Activated CD4-positive, alpha-beta T cell treated with anti-CD3 and anti-CD28 coated beads, Interleukin-2, Interleukin-6, amounts not matched to agents 100 ng/mL and 50 ng/mL, durations not matched to agents 16 hours and 8 hours (primary cell): ENCODE measurements around the gene FKBP7.
"Not testable (repeated sequence)": the region's sequence is repeated elsewhere in the genome, so short reads cannot be mapped to it uniquely, and the experiment has no call there.

Experiments used
- DNase-seq: peaks from one replicate; pipeline ENCODE4 v3.0.0-alpha.2; 2020

FKBP7 gene

DNA sequence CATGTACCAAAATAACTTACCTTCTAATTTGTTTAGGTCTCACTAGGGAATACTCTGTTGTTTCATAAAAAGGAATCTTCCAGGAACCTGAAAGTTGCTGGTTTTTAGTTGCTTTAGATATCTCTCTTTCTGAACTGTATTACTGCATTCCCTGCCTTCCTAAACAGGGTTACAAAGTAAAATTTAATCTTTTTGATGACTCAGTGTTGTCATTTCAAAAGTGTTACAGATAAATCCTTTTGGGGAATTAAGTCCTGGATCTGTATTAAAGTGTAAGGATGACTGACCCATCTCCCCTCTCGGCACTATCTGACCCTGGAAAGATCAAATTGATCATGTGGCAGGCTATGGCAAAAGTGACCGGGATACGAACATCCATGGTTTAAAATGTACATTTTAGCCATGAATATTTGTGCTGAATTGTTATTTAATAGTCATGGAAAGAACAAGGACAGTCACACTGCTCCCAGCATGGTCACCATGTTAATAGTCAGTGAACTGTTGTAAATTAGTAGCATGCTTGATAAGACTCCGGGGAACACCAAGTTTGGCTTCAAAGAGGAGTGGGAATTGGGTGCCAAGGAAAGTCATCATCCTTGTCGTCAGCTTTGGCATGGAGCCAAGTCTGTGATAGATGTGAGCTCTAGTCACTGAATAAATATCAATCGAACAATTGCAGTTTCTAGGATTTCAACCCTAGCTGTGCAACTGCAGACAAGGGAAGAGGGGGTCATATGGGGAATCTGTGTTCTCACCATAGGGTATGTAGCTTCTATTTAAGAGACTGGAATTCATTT is 6.0 kb upstream of the FKBP7 start:
- no peak for DNase-seq

DNA sequence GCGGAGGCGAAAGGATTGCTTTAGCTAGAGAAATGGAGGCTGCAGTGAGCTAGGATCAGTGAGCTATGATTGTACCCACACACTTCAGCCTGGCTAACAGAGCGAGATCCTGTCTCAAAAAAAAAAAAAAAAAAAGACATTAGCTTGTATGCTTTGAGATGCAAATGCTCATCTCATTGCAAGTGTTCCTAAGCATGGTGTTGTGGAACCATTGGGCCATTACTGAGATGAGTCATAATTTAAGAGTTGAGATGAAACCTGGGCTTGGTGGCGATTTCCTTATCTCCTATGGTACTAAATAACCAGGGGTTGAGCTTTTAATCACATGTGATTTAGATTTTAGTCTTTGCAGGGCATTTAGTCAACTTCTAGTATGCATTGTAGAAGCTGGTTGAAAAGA is 4.0 kb upstream of the FKBP7 start:
- DNase-seq: peak; percentile 51

DNA sequence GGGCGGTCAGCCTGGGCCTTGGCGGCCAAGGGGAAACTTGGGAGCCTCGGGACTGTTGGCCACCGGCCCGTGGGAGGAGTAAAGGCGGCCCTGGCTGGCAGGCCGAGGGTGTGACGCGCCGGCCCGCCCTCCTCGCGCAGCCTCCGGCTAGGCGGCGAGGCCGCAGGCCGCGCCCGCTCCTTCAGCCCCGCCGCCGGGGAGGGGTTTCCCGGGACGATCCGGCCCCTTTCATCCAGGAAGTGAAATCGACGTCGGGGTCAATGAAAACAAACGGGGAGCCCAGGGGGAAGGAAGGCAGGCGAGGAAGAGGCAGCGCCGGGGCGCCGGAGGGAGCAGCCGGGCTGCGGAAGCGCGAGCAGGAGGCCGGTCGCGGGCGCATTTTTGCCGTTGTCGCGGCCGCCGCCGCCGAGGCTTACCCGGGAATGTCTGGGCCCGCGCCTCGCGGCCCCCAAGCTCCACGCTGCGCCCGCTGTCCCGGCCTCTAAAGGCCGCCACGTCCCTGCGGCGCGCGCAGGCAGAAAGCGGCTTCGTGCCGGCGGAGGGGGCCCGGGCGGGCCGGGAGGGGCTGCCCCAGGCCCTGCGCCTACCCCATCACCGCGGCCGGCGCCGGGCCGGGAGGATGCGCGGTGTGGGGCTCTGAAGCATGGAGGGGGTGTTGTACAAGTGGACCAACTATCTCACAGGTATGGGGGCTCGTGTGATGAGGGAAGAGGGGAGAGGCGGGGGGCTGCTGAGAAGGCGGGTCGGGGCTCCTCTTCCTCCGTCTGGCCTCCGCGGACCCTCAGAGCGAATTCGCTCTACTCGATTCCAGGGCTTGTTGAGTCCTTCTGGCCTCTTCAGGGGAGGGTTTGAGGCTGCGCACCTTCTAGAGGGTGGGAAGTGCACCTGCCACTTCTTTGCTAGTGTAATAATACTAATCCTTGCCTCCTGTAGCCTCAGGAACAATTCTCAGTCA is 2.1 kb upstream of the FKBP7 start, which contains the start of gene PLEKHA3:
Gene PLEKHA3 (plus strand): TSS at position 231 of the 955 bp plus-strand sequence. CDS start 413 bp downstream, at position 644.
- DNase-seq: peak; percentile 90

DNA sequence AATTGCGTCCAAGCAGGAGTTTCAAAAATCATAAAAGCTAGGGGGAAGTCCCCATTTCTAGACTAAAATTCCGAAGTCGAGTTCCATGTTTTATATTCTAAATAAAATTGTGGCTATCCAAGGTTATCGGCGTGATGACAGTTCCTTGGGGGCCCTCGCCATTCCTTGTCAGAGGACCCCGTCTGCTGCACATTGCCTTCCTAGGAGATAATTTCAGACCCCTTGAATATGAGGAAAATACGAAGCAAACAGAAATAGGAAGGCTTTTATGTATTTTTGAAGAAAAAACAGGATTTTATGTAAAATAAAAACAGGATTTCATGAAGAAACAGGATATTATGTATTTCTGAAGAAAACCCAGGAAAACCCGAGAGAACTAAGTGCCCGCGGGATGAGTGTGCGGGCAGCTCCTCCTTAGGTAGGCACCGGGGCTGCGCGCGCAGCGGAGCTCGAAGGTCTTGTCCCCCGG is 1.4 kb upstream of the FKBP7 start:
- no peak for DNase-seq

DNA sequence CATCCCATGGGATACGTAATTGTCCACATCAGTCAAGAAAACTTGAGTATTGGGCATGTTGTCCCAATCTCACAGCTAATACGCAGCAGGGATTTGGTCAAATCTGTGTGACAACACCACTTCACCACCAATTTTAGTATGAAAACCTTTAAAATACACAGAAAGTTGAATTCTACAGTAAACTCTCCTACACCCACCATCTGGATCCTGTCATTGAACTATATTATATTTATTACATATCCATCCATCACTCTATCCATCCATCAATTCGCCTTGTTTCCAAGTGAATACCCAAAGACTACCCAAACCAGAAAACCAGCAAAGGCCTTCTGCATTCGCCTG is 846 bp upstream of the FKBP7 start:
- DNase-seq: no peak

DNA sequence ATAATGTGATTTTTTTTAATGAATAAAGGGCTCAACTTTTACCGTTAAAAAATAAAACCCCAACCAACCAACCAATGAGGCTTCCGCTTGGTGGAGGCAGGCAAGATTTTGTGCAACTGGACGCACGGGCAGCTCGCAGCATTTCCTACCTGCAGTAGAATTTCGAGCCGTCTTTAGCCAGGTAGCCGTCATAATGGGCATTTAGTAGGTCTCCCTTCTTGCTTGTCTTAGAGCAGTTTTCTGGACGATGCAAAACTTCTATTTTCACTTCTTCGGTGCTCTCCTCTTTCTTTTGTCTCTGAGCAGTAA is 316 bp downstream of the FKBP7 start:
- DNase-seq: peak; percentile 29

DNA sequence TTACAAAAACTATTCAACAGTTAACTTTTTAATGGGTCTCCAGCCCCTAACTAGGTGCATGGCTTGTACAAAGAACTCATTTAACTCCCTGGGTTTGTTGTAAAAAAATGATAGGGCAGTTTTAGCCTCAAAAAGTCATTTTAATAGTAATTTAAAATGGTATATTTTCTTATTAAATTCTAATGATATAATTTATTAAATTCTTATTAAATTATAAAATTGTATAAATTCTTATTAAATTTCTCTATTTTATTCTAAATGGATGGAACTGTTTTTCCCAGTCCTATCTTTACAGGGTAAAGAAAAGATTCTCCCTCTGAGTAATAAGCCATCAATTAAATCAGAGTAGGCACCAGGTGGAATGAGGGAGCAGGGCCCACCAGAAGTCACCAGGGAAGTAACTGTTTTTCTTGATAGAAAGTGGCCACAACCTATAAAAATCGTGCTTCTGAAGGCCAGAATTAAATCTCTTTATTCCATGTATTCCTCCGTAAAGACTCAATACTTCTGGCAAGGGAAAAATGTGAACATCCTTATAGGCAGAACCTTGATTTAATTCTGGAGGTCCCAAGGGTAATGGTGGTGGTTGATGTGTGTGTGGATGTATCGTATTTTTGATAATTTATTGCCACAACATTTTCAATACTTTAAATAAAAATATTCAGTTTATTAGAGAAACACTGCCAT is 814 bp downstream of the FKBP7 start:
- DNase-seq: no peak

DNA sequence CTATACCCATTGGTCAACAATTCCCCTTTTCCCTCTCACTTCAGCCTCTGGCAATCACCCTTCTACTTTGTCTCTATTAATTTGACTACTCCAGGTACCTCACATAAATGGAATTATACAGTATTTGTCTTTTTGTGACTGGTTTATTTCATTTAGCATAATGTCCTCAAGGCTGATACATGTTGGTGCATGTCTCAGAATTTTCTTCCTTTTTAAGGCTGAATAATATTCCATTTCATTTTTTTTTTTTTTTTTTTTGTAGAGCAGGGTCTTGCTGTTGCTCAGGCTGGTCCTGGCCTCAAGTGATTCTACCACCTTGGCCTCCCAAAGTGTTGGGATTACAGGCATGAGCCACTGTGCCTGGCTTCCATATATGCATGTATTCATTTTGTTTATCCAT is 1.9 kb downstream of the FKBP7 start:
- no peak for DNase-seq

DNA sequence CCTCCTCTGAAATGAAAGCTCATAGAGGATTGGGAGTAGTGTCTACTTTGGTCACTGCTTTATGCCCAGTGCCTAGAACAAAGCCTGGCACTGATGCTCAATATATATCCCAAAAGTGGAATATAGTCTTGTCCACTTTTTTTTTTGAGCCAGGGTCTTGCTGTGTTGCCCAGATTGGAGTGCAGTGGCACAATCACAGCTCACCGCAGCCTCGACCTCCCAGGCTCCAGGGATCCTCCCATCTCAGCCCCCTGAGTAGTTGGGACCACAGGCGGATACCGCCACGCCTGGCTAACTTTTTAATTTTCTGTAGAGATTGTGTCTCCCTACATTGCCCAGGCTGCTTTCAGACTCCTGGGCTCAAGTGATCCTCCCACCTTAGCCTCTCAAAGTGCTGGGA is 3.8 kb downstream of the FKBP7 start:
- DNase-seq: no peak

DNA sequence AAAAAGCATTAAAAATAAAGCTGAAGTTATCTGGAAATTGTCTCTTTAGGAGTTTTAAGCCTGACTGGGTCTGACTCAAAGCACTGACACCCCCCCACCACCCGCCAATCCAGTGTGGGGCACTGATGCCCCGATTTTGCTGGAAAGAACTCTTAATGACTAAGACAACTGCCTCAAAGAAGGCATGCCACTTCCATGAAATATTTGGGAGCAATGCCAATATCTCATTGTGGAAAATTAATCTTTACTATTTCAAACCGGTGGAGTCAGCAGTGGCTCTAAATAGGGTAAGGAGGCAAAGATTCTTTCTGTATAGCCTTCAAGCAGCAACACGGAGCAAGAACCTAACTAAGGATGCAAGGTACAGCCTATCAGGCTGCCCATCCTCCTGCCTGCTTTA is 4.5 kb downstream of the FKBP7 start:
- no peak for DNase-seq

DNA sequence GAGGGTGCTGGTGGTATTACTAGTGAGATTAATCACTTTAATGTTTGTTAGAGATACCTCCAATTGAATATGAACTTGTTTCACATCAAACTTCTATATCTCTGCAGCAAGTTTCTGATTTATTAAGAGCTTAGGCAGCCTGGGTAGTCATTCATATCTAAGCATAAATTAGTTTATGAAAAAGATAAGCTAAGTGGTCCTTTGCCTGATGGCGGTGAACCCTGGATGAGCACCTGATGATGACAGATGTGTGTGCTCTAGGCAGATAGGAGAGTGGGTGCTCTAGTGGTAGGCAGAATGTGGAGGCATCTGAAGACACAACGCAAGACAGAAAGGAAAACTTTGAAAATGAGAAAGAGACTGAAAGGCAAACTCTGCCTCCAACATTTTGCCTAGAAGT is 5.0 kb downstream of the FKBP7 start:
- DNase-seq: no peak

DNA sequence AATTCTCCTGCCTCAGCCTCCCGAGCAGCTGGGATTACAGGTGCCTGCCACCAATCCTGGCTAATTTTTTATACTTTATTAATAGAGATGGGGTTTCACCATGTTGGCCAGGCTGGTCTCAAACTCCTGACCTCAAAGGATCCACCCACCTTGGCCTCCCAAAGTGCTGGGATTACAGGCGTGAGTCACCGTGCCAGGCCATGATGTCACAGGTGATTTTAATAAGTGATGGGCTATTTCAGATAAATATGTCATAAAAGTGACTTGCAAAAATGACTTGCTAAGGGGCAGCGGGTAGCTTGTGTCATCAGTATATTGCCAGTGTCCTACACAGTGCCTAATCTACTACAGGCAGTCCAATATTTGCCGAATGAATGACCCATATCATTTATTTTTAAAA is 7.1 kb downstream of the FKBP7 start:
- not testable (repeated sequence) for DNase-seq

DNA sequence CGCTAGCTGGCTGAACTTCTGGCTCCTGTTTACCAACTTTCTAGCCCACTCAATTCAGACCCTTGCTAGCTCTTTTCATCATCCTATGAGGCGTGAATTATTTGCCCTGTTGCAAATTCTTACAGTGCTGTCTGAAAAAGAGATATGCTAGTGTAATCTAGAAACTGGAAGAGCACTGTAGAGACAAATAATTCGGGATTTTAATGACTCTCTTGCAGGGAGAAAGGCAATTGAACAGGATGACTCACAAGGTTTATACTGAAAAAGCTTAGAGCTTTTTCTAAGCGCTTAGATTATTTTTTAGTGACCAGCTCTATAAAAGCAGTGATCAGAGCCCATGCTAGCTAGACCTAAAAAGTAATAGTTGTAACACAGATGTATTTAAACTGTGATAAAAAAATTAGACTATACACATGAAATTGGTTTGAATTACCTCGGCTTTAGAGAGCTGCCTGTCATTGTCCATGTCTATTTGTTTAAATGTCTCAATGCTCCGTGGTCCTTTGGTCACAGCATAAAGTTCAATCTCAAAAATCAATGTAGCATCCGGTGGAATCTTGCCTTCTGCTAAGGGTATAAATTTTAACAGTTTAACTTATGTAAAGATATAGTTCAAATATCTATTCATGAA is 9.1 kb downstream of the FKBP7 start:
- no peak for DNase-seq

DNA sequence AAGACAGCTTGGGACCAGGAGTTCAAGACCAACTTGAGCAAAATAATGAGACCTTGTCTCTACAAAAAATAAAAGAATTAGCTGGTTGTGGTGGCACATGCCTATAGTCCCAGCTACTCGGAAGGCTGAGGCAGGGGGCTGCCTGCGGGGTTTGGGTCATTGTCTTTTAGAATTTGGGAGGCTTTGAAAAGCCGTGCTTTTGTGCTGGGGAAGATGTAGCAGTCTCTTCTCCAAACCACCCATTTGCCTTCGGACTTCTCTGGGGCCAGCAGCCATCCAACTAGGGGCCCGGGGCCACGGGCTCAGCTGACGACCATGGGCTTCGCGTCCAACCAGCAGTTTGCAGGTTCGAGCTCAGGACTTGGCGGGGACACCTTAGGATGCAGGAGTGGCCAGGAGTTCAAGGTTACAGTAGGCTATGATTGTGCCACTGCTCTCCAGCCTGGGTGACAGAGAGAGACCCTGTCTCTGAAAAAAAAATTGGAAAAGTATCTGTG is 21.0 kb downstream of the FKBP7 start:
- no peak for DNase-seq

DNA sequence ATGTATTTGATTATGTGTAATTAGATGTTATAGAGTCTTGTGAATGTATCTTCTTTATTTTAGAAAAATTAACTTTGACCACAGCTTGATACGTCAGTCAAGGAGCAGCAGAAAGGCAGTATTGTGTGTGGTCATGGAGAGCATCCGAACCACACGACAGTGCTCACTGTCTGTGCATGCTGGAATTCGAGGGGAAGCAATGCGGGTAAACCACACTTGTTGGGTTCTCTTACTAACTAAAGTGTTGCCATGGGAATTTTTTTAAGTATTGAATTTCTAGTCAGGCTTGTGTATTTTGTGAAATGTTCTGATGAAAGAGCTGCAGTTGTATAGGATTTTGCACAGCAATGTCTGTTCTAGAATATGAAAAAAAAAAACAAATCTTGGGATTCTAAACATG is 22.5 kb downstream of the FKBP7 start:
- no peak for DNase-seq

DNA sequence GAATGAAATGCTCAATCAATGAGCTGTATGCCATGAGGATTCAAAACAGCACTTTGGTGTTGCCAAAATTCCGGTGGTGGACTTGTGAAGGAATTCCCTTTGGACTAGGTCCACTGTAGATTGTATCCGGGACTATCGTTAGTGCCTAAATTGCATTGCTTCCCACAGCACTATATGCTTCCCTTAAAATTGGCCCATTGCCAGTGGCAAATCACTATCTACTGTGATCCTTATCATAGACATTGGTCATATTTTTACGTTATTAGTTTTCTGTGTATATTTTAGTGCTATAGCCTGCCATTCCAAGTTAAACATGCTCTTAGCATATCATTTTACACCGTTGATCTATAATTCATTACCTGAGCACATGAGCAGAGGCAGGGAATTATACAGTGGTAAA is 25.5 kb downstream of the FKBP7 start:
- DNase-seq: no peak

DNA sequence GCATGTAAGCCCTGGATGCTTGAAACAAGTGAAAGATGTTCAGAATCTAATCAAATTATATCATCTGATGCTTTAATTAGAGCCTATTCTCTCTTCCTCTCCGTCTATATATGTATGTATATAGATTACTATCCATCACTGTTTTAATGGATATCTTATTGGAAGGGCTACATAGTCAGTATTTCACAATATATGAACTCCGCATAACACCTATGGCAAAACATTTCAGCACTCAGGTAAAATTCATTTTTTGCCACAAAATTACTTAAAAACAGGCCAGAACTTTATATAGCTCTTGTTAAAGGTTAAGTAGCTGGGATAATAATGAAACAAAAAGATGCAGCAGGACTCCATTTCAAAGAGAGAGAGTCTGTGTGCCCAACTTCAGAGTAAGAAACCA is 26.1 kb downstream of the FKBP7 start:
- DNase-seq: no peak

DNA sequence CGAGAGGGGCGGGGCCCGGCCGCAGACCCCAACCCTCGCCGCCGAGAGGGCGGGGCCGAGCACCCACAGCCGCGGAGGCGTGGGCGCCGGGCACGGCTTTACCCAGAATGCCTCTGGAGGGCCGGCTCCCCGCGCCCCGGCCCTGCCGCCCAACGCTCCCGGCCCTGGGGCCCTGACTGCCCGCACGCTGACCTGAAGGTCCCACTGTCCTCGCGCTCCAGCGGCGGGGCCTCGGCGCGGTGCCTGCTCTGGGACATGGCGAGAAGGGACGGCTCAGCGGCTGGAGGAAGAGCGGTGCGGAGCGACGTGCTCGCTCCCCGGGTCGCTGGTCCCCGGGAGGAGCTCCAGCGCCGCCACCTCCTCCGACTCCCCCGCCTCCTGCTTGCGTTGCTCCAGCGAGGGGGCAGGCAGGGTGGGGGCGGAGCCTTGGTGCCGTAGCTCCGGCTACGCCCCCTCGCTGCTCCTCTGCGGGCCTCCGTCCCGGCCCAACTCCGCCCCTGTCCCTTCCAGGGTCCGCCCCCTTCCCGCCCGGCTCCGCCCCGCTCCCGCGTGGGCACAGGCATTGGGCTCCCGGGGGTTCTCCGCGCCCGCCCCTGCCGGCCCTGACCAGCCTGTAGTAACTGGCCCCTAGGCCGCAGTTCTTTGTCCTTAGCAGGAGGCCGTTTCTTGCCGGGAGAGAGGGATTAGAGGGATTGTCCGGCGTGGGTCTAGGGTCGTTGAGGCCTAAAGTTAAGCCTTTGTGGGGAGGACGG is 27.4 kb downstream of the FKBP7 start, which contains the start of the genes PJVK and PRKRA:
Gene PJVK (plus strand): TSS at position 605 of the 752 bp plus-strand sequence. CDS start 2,032 bp downstream, outside the sequence.
Gene PRKRA (minus strand): TSS at position 402 of the 752 bp plus-strand sequence. CDS start 145 bp downstream, at position 257.
- peak; percentile 98 for DNase-seq

DNA sequence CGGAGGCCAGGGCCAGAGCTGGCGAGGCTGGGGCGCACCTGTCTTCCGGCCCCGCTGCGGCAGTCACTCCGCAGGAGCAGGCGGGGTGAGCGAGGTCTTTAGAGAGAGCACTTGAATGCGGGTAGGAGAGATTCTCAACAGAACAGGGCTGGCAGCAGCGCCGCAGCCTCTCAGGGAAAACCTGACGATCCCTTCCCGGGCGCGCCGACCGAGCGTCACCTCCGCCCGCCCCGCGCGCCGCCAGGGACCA is 28.0 kb downstream of the FKBP7 start:
- DNase-seq: no peak

DNA sequence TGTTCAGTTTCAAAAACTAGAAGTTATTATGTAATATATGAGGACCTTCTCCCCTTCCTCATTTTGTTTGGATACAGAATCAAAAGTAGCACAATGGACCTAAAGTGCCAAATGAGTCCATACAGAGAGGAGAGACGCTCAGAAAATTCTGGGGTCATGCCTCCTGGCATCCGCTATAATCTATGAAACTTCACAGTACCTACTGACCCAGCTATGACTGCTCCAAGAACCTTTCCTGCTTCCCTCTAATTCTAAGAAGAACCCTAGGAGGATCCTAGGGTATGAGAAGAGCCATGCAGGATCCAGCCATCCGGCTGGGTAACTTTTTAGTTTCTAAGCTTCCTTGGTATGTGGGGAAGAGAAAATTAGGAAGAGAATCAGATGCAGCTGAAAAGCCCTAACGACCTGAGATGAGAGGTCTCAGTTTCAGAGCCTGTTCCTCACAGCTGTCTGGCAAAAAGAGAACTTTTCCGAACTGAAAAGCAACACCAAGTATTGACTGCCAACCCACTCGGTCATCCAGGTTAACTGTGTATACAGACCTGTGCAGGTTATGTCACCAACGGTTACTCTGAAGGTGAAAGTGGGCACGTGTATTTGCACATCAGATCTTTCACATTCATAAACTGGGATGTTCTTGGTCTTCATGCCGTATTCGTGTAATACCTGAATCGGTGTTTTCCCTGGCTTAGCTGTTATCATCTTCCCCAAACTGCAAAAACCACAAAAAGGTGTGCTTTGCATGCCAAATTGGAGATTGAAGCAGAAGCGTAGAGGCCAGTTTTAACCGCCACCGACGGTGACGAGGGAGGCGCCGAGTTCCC is 28.5 kb downstream of the FKBP7 start:
- no peak for DNase-seq
